Measurements from ENCODE around the gene ARID2. TPM values are rescaled to one million over a fixed set of nuclear protein-coding genes. Genes with fewer than 3 reads are reported as not detected.

The ARID2 gene
- total RNA-seq, 1 donor from 2014 or later, result 10.8 TPM

- no peak for DNase-seq (ENCODE audit: low read depth in 2 of 2)
Measured at GRCh38 chr12:45721954-45722353, 7.6 kb upstream of the ARID2 start.

GRCh38 chr12:45725631-45726602 lies 3.6 kb upstream of the ARID2 start:
- peak in 1 of 2 donors; percentile 64 for DNase-seq (ENCODE audit: low read depth in 2 of 2)

GRCh38 chr12:45726603-45727300 lies 2.8 kb upstream of the ARID2 start:
- peak in 1 of 2 donors; percentile 49 for DNase-seq (ENCODE audit: low read depth in 2 of 2)

GRCh38 chr12:45727301-45727979 lies 2.1 kb upstream of the ARID2 start:
- DNase-seq (ENCODE audit: low read depth in 2 of 2), result peak; percentile 95 to 97

- DNase-seq (ENCODE audit: low read depth in 2 of 2), result no peak
Measured at GRCh38 chr12:45727980-45728629, 1.4 kb upstream of the ARID2 start.

- peak; percentile 97 to 98 for DNase-seq (ENCODE audit: low read depth in 2 of 2)
Measured at GRCh38 chr12:45728630-45729232, 775 bp upstream of the ARID2 start.

GRCh38 chr12:45730084-45730347 lies 510 bp downstream of the ARID2 start:
- DNase-seq (ENCODE audit: low read depth in 2 of 2), result no peak

GRCh38 chr12:45730348-45731189 lies 1.1 kb downstream of the ARID2 start:
- DNase-seq (ENCODE audit: low read depth in 2 of 2), result peak in 1 of 2 donors; percentile 72

GRCh38 chr12:45731190-45731775 lies 1.8 kb downstream of the ARID2 start:
- peak in 1 of 2 donors; percentile 6 for DNase-seq (ENCODE audit: low read depth in 2 of 2)

- peak in 1 of 2 donors; percentile 65 for DNase-seq (ENCODE audit: low read depth in 2 of 2)
Measured at GRCh38 chr12:45732250-45732649, 2.7 kb downstream of the ARID2 start.

- peak; percentile 29 to 64 for DNase-seq (ENCODE audit: low read depth in 2 of 2)
Measured at GRCh38 chr12:45732936-45733335, 3.4 kb downstream of the ARID2 start.

- DNase-seq (ENCODE audit: low read depth in 2 of 2), result no peak
Measured at GRCh38 chr12:45737638-45738037, 8.1 kb downstream of the ARID2 start.

GRCh38 chr12:45742590-45742989 lies 13.1 kb downstream of the ARID2 start:
- no peak for DNase-seq (ENCODE audit: low read depth in 2 of 2)

- DNase-seq (ENCODE audit: low read depth in 2 of 2), result no peak
Measured at GRCh38 chr12:45743247-45743646, 13.7 kb downstream of the ARID2 start.

- DNase-seq (ENCODE audit: low read depth in 2 of 2), result peak in 1 of 2 donors; percentile 25
Measured at GRCh38 chr12:45745861-45746277, 16.4 kb downstream of the ARID2 start.

- no peak for DNase-seq (ENCODE audit: low read depth in 2 of 2)
Measured at GRCh38 chr12:45756666-45757065, 27.2 kb downstream of the ARID2 start.

GRCh38 chr12:45757172-45757571 lies 27.7 kb downstream of the ARID2 start:
- no peak for DNase-seq (ENCODE audit: low read depth in 2 of 2)

GRCh38 chr12:45760333-45760732 lies 30.8 kb downstream of the ARID2 start:
- no peak for DNase-seq (ENCODE audit: low read depth in 2 of 2)

- peak; percentile 50 to 70 for DNase-seq (ENCODE audit: low read depth in 2 of 2)
Measured at GRCh38 chr12:45762185-45763110, 32.9 kb downstream of the ARID2 start.
